Superior temporal gyrus (tissue), 1 donor: ENCODE data around the gene IQSEC3.
A peak's percentile ranks its signal among the peaks of the same experiment; 100 is the strongest.

Source experiments
- DNase-seq: peaks from one replicate; pipeline ENCODE4 v3.0.0-alpha.2; 2016; ENCODE audit errors: extremely low spot score

Gene IQSEC3

DNA sequence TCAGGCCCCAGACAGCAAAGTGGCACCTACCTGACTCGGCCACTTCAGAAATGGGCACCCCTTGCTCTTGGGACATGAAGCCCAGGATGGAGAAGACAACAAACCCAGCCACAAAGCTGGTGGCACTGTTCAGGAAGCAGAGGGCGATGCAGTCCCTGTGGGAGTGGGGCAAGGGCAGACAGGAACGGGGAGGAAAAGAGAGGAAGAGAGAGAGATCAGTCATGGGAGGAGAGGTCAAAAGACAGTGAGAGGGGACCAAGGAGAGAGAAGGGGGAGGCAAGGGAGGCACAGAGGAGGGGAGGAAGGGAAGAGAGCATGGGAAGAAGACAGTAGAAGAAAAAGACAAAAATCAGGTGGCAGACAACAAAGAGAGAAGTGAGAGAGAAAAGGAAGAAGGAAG lies 130.8 kb downstream of the IQSEC3 start:
- no peak for DNase-seq

DNA sequence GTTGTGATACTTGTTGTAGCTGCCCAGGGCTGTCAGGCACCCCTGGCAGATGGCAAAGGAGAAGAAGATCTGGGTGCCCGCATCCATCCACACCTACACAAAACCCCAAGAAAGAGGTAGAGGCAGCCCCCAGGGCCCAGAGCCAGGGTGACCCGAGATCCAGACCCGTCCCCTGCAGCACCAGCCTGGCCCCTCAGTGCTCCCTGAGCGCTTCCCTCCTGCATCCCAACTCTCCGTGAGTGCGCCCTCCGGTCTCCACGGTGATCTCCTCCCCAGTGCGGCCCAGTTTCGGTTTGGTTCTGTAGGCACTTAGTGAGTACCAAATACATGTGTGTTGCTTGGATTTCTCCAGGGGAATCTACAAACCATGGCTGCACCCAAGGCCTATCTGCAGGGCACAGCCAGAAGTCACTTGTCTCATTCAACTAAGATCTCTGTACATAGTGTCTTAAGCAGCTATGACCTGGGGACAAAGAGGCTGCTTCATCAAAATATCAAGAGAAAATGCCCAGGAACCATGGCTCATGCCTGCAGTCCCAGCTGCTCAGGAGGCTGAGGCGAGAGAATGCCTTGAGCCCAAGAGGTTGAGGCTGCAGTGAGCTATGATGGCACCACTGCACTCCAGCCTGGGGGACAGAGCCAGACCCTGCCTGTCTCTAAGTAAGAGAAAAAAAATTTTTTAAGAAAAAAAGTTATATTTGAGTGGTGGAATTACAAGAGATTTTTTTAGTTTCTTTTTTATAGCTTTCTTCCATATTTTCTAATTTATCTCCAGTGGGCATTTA lies 131.5 kb downstream of the IQSEC3 start:
- DNase-seq = no peak

DNA sequence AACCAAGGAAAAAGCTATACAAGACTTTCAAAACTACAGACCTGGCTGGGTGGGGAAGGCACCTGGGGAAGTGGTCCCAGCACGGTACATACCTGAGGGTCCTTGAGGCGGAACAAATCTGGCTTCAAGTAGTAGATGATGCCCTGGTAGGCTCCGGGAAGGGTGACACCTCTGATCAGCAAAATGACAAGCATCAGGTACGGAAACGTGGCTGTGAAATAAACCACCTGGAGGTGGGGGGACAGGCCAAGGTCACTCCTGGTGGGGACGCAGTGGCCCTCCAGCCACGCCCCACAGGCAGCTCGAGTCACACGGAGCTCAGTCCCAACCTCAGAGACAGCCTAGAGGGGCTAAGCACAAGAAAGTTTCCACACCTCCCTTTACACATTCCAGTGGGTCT lies 132.1 kb downstream of the IQSEC3 start:
- no peak for DNase-seq

DNA sequence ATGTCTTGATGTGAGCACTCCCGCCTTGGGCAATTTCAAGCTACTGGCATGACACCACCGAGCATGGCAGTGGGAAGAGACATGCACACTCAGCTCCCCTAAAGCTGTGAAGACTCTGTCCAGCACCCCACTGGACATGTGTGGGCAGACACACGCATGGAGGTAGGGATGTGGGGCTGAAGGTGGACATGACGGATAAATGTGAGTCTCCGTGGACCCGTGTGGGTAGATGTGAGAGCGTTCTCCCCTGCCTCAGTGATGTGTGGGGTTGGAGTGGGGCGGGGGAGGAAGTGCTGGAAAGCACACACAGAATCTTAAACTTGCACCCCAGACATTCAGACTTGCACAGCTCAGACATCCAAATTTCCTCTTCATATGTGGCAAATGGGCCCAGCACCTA lies 134.8 kb downstream of the IQSEC3 start:
- DNase-seq = no peak

DNA sequence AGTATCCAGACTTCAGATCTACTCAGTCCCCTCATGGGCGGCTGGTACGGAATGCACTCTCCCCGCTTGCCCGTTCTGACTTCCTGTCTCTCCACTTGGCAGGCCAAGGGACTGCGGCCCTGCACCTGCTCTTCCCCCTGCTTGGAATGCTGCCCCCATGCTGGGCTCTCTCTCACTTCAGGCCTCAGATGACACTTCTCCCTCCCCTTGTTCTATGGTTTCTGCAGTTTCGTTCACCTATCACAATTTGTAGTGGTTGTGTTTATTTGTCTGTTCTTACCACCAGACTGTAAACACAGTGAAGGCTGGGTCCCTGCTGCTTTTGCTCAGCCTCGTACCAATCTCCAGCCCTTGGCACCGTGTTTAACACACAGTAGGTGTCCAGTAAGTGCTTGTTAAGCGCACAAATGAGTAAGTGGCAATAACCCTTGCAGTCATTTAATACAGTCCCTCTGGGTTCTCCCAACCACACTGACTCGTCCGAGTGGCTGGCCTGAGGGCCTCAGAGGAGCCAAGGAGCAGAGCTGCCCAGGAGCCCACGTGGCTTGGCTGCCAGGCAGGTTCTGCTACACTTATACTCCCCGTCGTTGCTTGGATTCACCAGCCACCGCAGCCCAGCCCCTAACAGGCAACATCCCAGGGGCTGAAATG lies 135.6 kb downstream of the IQSEC3 start:
- peak; percentile 42 for DNase-seq

DNA sequence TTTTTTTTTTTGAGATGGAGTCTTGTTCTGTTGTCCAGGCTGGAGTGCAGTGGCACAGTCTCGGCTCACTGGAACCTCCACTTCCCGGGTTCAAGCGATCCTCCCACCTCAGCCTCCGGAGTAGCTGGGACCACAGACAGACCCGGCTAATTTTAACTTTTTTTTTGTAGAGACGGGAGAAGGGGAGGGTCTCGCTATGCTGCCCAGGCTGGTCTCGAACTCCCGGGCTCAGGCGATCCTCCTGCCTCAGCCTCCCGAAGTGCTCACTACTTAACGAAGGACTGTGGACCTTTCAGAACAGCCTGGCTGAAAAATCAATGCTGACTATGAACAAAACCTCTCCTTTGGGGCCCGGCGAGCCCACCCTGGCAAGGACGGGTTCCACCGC lies 136.5 kb downstream of the IQSEC3 start:
- no peak for DNase-seq

DNA sequence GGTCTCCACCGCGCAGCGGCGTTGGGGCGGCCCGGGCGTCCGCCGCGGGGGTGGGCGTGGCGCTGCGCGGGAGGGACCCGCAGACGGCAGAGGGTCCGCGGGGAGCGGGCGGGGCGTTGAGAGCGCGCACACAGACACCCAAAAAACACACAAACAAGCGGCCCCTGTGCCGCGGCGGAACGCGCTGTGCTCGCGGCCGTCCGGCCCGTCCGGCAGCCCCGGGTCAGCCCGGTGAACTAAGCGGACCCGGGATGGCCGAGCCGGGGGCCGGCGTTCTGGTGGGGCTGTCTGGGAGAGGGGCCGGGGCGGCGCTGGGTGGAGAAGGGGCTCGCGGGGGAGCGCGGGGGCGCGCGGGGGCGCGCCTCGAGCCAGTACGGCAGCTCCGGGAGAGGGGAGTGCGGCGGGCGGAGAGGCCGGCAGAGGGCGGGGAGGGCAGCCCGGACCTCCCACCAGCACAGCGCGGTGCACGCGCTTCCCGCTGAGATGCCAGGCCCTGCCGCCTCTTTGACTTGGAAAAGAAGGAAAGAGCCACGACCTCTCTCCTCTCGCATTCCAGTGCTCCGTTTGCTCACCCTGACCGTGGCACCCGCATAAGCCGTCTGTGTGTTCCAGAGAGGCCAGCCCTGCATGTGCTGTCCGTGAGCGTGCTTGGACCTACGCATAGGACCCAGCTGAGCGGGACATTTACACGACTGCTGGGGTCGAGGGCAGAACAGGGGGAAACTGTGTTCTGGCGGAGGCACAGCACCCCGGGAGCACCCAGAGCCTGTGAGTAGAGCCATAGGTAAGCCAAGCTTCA lies 137.1 kb downstream of the IQSEC3 start:
- no peak for DNase-seq

DNA sequence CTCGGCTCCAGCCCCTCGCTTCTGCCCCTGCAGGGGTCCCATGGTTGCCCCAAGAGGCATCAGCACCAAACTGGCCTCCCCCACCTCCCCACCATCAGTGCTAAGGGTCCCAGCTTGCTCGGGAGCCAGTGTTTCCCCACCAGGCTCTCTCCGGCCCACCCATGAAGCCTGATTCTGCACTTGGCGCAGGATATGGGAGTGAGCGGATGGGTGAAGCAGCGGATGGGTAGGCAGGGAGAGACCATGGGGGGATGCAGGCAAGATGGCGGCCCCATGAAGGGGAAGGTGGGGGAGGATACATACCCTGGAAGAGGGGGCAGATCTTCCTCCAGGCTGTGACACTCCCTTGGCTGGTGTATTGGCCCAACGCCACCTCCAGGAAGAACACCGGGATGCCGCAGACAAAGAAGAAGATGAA lies 137.7 kb downstream of the IQSEC3 start:
- DNase-seq = no peak

DNA sequence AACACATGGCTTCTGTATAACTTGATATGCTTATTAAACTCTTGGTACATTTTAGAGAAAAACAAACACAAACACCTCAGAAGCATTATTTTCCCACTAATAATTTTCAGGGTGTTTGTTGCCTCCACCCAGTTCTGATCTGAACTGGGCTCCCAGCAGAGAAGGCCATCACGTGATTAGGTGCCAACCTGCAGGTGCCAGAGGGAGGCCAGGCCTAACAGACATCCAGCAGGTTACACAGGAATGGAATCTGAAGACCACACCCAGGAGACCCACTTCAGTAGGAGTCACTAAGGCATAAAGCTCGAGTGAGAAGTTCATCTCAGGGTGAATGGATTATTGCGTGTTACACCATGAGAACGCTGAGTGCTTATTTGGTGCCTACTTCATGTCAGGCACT lies 138.5 kb downstream of the IQSEC3 start:
- DNase-seq = no peak

DNA sequence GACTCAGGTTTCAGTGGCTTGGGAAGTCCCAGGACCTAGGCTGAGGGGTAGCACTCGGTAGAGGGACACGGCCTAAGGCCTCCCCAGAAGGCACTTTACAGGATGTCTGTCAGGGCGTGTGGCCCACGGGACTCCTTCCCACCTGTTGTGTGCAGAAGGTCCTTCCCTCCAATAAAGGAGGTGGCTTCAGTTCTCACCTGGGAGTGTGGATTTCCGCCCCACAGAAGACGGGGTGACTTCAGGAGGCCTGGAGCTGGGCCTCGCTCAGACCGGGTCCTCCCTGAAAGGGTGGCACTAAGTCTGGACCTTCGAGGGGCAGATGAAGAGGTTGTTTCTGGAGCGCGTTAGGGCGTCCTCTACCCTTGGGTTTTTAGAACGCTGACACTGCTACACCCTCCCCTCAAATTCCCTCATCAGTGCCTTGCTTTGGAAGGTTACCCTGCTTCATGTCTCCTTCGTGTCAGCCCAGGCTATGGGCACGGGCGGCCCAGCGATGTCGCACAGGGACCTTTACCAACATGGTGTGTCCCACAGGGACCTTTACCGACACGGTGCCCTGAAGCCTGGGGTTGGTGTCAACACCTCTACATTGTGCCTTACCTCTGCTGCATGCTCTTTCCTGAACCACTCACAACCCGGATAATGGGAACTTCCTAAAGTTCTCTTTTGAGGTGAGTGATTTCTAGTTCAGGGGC lies 140.3 kb downstream of the IQSEC3 start:
- DNase-seq = no peak

DNA sequence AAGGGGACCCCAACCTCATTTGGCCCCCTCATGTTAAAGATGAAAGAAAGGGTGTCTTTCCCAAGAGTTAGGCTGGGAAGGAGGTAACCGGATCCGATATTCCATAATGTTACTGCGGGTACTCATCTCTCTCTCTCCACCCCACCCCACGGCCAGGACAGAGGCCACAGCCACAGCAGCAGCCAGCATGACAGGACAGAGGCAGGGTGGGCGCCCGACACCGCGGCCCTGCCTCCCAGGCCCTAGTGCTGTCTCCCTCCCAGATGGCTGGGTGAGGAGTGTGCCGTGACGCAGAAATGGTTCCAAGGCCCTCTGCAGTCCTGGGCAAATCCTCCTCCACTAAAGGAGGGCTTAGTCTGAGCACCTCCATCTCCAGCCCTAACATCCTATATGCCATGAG lies 141.2 kb downstream of the IQSEC3 start:
- no peak for DNase-seq

DNA sequence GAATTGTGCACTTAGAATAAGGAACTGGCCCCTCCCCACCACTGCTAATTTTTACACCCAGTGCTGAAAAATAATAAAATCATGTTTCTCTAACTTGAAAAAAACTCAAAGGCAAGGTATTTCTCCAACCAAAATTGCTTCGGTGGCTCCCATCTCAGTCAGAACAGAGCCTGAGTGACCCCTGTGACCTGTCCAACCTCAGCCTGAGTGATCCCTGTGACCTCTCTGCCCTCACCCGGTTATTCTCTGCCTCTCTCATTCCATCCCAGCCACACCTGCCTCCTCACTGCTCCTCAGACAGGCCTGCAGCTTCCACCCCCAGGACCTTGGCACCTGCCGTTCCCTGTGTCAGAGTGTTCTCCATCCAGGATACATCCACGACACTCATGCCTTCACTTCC lies 142.2 kb downstream of the IQSEC3 start:
- DNase-seq = no peak

DNA sequence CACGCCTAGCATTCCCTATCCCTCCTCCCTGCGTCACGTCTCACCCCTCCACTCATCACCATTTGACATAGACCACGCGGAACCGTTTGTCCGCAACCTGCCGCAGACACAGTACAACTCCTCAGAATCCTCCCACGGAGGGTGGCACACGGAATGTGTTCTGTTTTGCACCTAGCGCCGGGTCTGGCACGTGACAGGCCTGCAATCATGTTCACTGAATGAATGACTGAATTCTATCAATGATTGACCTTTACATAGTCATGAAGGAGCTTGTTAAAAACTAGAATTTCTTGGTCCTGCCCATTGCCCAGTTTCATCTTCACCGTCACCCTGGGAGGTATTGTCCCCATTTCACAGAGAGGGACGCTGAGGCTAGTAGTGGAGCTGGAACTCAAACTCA lies 142.7 kb downstream of the IQSEC3 start:
- no peak for DNase-seq

DNA sequence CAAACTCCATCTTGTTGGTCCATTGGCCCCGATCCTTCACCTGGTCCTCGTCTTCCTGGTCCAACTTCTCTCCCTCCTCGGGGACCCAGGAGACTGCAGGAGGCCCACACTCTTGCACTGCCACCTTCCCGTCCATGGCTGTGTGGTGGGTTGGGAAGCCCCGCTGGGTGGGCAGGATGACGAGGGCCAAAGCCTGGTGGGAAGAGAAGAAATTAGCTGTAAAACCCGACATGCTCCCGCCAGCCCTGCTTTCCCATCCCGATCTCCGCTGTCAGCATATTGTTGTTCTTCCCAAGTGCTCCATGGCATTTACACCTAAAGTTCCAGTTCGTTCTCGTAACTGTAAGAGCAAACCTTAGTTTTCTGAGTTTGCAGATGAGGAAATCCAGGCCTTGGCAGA lies 143.3 kb downstream of the IQSEC3 start:
- DNase-seq = no peak

DNA sequence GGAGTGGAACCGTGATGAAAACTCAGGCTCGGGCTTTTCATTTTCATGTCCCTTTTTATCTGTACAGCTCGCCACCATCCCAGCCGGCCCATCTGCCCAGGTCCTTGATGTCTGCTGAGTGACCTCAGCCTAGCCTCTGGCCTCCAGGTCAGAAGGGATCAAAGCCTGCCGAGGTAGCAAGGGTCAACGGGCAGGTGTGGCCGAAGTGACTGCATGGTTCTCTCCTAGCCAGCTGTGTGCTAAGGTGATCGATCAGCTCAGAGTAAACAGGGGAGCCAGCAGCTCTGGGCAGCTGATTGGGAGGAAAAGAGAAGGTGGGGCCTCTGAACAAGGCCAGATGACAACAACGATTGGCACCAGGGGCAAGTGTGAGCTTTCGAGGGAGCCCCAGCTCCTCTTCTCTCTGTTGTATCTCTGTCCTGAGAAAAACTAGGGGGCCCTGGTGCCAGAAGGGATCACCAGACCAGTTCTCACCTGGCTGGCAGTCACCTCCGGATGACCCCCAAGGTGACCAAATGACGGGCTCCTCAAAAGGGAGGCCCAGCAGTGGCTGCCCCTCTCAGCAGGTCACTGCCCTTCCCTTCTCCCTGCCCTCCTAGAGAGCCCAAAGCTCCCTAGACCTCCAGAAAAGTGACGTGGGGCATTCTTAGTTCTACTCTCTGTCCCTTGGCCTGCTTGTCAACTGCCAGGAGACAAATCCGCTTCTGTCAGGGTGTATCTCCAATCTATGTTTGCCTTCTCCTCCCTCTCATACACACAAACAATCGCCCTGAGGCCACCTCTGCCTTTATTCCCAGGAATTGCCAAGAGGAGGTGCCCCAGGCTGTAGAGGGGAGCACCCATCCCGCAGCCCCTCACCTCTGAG lies 143.9 kb downstream of the IQSEC3 start:
- no peak for DNase-seq

DNA sequence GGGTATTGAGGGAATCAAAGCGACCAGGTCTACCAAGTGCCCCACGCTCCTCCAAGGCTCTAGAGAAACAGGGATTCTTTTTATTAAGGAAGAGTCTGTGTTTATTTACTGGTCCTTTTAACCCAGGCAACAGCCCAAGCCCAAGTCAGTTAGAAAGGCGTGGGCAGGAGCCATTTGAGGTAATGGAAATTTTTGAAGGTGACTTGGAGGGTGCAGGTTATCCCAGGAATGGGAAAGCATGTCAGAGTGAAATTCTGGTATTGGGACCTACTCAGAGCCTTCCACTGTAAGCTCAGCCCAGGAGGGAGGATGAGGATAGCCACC lies 144.5 kb downstream of the IQSEC3 start:
- DNase-seq = no peak

DNA sequence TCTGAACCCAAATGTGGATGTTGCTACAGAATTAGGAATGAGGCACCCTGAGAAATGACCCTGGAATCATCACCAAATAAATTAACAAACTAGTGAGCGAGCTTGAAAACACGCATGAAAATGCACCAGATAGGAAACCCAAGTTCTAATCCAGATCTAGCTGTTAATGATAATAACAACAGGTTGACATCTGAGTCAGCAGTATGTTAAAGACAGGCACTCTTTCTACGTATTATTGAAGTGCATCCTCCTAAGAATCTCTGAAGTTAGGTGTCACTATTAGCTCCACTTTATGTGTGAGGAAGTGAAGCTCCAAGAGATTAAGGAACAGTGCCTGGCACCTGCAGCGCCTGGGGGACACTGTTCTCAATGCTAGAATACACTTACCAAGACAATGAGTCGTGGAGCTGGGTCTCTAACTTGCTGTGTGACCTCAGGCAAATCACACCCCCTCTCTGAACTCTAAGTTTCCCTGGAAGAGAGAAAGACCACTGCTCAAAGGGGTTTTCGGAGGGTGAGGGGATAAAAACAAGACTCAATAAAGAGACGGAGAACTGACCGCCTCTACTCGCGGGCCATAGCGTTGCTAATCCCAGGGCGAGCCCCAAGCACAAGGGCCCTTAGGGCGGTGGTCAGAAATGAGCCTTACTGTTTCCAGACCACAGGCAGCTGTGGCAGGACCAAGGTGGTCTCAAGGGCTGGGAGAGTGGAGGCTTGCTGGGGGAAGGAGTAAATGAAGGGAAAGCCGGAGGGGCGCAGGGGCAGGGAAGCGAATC lies 145.3 kb downstream of the IQSEC3 start:
- no peak for DNase-seq

DNA sequence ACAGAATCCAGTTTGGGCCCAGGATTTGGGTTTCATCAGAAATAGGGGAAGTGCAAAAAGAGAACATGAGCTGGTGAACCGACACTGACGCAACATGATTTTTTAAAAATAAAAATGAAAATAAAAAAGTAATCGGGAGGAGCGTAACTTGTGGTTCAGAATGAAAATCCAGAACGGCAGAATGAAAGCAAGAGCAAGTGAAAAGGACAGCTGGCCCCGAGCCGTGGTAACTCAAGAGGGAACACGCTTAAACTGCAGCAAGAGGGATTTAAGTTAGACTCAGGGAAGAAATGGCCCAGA lies 145.8 kb downstream of the IQSEC3 start:
- DNase-seq = no peak

DNA sequence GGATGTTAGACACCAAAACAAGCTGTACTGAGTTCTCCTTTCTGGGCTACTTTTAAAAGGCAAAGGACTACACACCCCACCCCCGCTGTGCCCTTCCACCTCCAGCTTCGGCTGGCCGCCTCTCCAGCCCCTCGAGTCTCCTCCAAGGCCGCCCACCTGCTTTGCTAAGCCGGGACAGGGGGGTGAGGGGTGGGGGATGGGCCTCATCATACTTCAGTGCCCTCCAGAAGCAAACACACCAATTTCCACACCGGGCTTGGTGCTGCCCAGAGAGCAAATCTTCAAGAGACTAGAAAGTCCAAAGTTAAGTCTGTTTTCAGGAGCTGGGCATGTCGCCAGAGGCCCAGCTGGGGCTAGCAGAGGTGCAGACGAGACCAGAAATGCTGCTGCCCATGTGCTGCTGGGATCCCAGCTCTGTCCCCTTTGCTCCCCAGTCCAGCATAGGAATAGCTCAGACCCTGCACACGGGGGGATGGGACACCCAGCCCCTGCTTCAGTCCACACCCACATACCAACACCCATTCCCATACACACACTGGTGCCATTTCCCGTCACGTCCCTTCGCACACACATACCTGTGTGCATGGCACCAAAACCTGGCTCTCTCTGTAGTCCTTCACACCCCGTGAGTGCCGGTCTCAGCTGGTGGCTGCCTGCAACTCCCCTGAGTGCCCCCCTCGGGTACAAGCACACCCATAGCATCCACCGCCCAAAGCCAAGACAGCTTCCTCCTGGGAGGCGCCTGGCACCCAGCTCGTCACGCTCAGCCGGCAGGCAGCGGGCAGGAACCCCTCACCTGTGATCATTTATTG lies 146.4 kb downstream of the IQSEC3 start:
- DNase-seq = no peak

DNA sequence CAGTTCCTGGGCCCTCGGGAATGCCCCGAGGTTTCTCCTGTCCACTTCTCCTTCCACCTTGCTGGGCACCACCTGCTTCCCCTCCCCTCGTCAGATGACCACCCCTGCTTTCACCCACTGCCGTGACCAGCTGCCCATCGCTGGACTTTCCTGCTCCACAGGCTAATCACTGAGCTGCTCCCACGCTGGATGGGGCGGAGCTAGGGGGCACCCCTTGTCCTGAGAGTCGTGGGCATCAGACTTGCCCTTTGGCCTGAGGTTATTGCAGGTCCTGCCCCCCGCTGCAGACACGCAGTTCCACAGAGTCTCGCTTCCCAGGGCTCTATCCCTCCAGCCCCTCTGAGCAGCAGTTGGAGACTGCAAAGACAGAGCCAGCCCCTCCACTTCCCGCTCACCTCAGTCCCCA lies 147.0 kb downstream of the IQSEC3 start:
- no peak for DNase-seq
